COLO829 (cell line): ENCODE measurements around the gene ARHGEF11.
"Not testable (repeated sequence)": the region's sequence is repeated elsewhere in the genome, so short reads cannot be mapped to it uniquely, and the experiment has no call there.

Source experiments
- DNase-seq: peaks from one replicate; pipeline ENCODE4 v3.0.0; 2012; ENCODE audit warnings: low spot score

The ARHGEF11 gene, protein sequence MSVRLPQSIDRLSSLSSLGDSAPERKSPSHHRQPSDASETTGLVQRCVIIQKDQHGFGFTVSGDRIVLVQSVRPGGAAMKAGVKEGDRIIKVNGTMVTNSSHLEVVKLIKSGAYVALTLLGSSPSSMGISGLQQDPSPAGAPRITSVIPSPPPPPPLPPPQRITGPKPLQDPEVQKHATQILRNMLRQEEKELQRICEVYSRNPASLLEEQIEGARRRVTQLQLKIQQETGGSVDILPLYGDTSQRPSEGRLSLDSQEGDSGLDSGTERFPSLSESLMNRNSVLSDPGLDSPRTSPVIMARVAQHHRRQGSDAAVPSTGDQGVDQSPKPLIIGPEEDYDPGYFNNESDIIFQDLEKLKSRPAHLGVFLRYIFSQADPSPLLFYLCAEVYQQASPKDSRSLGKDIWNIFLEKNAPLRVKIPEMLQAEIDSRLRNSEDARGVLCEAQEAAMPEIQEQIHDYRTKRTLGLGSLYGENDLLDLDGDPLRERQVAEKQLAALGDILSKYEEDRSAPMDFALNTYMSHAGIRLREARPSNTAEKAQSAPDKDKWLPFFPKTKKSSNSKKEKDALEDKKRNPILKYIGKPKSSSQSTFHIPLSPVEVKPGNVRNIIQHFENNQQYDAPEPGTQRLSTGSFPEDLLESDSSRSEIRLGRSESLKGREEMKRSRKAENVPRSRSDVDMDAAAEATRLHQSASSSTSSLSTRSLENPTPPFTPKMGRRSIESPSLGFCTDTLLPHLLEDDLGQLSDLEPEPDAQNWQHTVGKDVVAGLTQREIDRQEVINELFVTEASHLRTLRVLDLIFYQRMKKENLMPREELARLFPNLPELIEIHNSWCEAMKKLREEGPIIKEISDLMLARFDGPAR (N-terminal part only)

DNA sequence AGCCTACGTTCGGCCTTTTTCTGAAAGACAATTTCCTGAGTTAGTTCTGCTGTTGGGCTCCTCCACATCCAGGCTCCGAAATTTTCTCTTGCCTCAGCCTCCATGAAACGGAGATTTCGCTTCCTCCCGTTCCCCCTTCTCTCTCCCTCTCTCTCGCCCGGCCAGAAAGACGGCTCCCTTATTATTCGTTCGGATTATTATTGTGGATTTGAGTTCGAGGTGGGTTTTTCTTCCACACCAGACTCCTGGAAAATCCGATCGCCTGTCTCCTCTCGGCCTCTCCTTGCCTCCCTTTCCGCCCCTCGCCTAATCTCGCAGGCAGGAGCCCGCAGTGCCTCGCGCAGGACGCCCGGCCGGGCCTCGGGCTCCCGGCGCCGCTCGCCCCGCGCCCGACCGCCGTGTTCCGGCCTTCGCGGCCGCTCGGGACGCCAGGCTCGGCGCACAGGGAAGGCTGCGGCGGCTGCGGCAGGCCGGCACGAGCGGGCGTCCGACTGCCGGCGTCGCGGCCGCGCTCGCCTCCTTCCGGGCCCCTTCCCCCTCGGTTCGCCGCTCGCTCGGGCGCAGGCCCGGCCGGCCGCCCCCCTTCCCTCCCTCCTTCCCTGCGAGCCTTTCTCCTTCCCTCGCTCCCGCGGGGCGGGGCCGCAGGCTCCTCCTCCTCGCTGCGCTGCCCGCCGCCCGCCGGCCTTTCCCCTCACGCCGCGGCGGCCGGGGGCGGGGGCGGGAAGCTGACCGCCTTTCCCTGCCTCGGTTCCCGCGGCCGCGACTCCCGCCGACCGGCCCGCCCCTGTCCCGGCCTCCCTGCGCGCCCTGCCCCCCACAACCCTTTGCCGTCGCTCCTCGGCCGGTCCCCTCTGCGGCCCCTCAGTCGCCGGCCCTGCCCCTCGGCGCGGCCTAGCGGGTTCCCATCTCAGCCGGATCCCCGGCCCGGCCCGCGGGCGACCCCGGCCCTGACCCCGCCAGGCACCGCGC, at the start of gene ARHGEF11:
Gene ARHGEF11 (minus strand): TSS at position 493 of the 969 bp plus-strand sequence. CDS start 1,412 bp downstream, outside the sequence.
- peak; percentile 81 for DNase-seq

- no peak for DNase-seq
These were observed 49.5 kb upstream of the ARHGEF11 start for GRCh38 chr1:157095091-157095490.

DNA sequence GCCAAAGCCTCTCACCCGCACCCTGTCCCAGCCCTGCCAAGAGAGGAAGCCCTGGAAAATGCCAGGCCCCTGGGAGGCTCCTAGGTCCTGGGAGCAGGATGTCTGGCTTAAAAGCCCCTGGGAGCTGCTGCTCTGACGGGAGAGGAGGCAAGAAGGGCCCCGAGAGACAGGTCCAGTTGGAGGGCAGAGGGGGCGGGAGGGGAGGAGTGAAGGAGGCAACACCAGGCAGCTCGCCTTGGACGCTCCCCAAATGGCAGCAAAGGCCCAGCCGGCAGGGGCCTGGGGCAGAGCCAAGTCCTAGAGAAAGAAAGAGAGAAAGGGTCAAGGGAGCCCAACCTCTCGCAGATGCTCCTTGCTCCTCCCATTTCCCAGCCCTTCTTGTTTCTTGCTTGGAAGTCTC, 47.3 kb upstream of the ARHGEF11 start:
- DNase-seq = no peak

GRCh38 chr1:157091668-157092273, 46.2 kb upstream of the ARHGEF11 start:
- DNase-seq = no peak

DNA sequence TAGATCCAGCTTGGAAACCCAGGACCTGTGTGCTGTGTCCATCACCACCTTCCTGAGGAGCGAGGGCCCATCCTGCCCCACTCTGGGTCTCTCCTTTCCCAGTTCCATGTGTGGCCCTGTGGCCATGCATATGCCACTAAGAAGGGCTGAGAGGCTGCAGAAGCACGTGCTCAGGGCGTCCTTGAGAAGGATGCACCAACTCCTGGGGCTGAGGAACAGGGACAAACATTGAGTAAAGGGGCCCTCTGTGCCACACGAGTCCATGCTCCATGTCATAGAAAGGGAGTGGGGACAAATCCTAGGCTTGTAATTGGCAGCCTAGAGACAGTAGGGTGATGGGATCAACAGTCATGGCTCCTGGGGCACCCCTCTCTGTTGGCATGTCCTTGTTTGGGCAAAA, 45.6 kb upstream of the ARHGEF11 start:
- no peak for DNase-seq

- peak; percentile 90 for DNase-seq
These were observed 45.2 kb upstream of the ARHGEF11 start for GRCh38 chr1:157090771-157091170.

DNA sequence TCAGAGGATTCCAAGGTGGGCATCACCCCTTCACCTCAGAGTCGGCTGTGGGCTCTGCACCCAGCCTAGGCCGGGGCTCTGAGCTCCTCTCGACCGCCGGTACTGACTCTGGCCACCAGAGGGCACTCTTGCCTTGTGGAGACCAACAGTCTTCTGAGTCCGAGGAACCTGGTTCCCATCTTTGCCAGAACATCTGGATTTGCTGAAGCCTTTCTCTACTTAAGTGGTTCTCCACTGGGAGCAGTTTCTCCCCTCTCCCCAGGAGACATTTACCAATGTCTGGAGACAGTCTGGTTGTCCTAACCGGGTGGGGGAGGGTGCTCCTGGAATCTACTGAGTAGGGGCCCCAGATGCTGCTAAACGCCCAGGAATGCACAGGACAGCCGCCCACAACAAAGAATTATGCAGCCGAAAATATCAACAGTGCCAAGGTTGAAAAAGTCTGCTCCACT, 44.7 kb upstream of the ARHGEF11 start:
- peak; percentile 91 for DNase-seq

GRCh38 chr1:157089789-157090188, 44.2 kb upstream of the ARHGEF11 start:
- DNase-seq = no peak

GRCh38 chr1:157088607-157089006, 43.1 kb upstream of the ARHGEF11 start:
- DNase-seq = no peak

DNA sequence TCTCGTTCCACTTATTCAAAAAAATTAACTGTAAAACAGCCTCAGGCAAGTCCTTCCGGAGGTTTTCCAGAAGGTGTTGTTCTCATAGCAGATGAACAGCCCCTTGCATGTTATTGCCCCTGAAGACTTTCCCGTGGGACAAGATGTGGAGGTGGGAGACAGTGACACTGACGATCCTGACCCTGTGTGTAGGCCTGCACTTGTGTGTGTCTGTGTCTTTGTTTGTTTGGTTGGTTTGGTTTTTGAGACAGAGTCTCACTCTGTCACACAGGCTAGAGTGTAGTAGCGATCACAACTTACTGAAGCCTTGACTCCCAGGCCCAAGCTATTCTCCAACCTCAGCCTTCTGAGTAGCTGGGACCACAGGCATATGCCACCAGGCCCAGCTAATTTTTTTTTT, 41.5 kb upstream of the ARHGEF11 start:
- DNase-seq = no peak

DNA sequence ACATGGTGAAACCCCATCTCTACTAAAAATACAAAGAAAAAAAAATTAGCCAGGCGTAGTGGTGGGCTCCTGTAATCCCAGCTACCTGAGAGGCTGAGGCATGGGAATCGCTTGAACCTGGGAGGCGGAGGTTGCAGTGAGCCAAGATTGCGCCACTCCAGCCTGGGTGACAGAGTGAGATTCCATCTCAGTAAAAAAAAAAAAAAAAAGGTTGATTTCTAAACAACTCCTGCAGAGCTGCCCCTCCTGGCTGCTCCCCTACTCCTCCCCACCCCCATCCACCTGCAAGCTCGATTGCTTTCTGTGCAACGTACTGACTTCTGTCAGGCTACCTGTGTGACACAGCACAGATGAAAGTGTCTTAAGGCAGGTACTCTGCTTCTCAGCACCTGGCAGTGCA, 40.8 kb upstream of the ARHGEF11 start:
- DNase-seq = no peak

GRCh38 chr1:157085421-157085820, 39.9 kb upstream of the ARHGEF11 start:
- DNase-seq = no peak

DNA sequence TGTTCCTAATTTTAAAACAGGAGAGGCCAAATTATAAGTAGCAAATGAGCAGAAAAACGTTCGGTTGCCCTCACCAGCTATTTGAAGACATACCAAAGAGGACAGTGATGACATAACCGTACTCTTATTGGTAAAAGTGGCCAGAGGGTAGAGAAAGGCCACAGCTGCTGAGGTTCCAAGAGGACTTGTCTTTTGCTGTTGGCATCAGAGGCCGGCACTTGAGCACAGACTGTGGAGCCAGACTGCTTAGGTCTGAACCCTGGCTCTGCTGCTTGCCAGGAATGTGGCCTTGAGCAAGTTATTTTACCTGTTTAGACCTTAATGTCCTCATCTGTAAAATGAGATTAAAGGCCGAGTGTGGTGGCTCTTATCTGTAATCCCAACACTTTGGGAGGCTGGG, 39.2 kb upstream of the ARHGEF11 start:
- DNase-seq = no peak

GRCh38 chr1:157081707-157082106, 36.2 kb upstream of the ARHGEF11 start:
- DNase-seq = peak; percentile 87

GRCh38 chr1:157080714-157081113, 35.2 kb upstream of the ARHGEF11 start:
- no peak for DNase-seq

DNA sequence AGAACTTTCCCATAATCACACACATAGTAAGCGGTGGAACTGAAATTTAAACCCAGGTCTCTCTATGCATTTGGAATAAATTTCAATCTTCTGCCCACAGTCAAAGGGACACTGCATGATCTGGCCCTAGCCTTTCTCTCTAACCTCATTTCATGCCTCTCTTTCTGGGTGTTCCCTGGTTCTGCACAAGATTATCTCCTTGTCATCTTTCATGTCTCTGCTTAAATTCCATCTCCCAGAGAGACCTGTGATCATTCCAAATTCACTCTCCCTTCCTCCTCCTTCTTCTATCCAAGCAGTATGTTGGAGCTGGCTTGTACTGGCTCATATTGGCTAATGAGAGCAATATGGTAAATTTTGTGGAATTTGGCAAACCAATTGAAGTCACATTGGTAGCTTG, 31.9 kb upstream of the ARHGEF11 start:
- no peak for DNase-seq

GRCh38 chr1:157073944-157074685, 28.6 kb upstream of the ARHGEF11 start:
- DNase-seq = peak; percentile 46

GRCh38 chr1:157069601-157070000, 24.1 kb upstream of the ARHGEF11 start:
- DNase-seq = no peak

GRCh38 chr1:157059241-157059640, 13.7 kb upstream of the ARHGEF11 start:
- DNase-seq = not testable (repeated sequence)

GRCh38 chr1:157056269-157056668, 10.7 kb upstream of the ARHGEF11 start:
- no peak for DNase-seq

GRCh38 chr1:157055729-157056128, 10.2 kb upstream of the ARHGEF11 start:
- DNase-seq = not testable (repeated sequence)
